CD4-positive, alpha-beta T cell treated with Interleukin-15 for 4 hours (primary cell): ENCODE measurements around the gene RNMT.
"Not testable (repeated sequence)": the region's sequence is repeated elsewhere in the genome, so short reads cannot be mapped to it uniquely, and the experiment has no call there.

Experiments
- DNase-seq: peaks from one replicate; pipeline ENCODE4 v3.0.0-alpha.2; 2020; ENCODE audit warnings: low spot score

The RNMT gene

GRCh38 chr18:13735681-13736080 lies 9.2 kb downstream of the RNMT start:
- no peak for DNase-seq

- DNase-seq, result no peak
Measured at GRCh38 chr18:13745696-13746095, 19.2 kb downstream of the RNMT start.

GRCh38 chr18:13746633-13747032 lies 20.2 kb downstream of the RNMT start:
- no peak for DNase-seq

GRCh38 chr18:13751599-13751998 lies 25.1 kb downstream of the RNMT start:
- DNase-seq, result not testable (repeated sequence)

GRCh38 chr18:13756261-13756660 lies 29.8 kb downstream of the RNMT start:
- DNase-seq, result no peak

- no peak for DNase-seq
Measured at GRCh38 chr18:13756671-13757070, 30.2 kb downstream of the RNMT start.

GRCh38 chr18:13758622-13759021 lies 32.1 kb downstream of the RNMT start:
- no peak for DNase-seq

GRCh38 chr18:13760047-13760446 lies 33.6 kb downstream of the RNMT start:
- no peak for DNase-seq

GRCh38 chr18:13762690-13763439 lies 36.4 kb downstream of the RNMT start:
- DNase-seq, result no peak

- DNase-seq, result no peak
Measured at GRCh38 chr18:13775058-13775457, 48.6 kb downstream of the RNMT start.

- DNase-seq, result no peak
Measured at GRCh38 chr18:13791181-13791580, 64.7 kb downstream of the RNMT start.

- DNase-seq, result no peak
Measured at GRCh38 chr18:13793819-13794218, 67.3 kb downstream of the RNMT start.

GRCh38 chr18:13796515-13796914 lies 70.0 kb downstream of the RNMT start:
- no peak for DNase-seq

GRCh38 chr18:13797157-13797611 lies 70.7 kb downstream of the RNMT start:
- DNase-seq, result no peak

- no peak for DNase-seq
Measured at GRCh38 chr18:13799396-13799795, 72.9 kb downstream of the RNMT start.

- DNase-seq, result peak; percentile 9
Measured at GRCh38 chr18:13800505-13801259, 74.2 kb downstream of the RNMT start.

GRCh38 chr18:13801260-13801601 lies 74.8 kb downstream of the RNMT start:
- no peak for DNase-seq

- DNase-seq, result no peak
Measured at GRCh38 chr18:13804305-13804704, 77.8 kb downstream of the RNMT start.

- DNase-seq, result no peak
Measured at GRCh38 chr18:13808294-13809042, 82.0 kb downstream of the RNMT start.

- DNase-seq, result no peak
Measured at GRCh38 chr18:13809043-13809430, 82.6 kb downstream of the RNMT start.

GRCh38 chr18:13809531-13810255 lies 83.2 kb downstream of the RNMT start:
- DNase-seq, result no peak

GRCh38 chr18:13810950-13811485 lies 84.5 kb downstream of the RNMT start:
- DNase-seq, result no peak
